HEK293 (cell line): ENCODE data around the gene RNF121.
A peak's percentile ranks its signal among the peaks of the same experiment; 100 is the strongest.

Source experiments
- BCL11A ChIP-seq: fragments of 450-650 bp; formaldehyde crosslinking; IDR thresholded peaks from 2 replicates; pipeline ENCODE4 v1.5.1; 2016; ENCODE audit warnings: low read depth, missing biosample characterization, missing genetic modification characterization
- EGR2 ChIP-seq: fragments of 450-650 bp; formaldehyde crosslinking; IDR thresholded peaks from 2 replicates; pipeline ENCODE4 v1.5.1; 2016; ENCODE audit warnings: low read depth, missing biosample characterization, missing genetic modification characterization
- GLI2 ChIP-seq: fragments of 450-650 bp; formaldehyde crosslinking; IDR thresholded peaks from 2 replicates; pipeline ENCODE4; 2017; ENCODE audit warnings: missing biosample characterization, missing genetic modification characterization, low read depth, borderline replicate concordance
- HOXC10 ChIP-seq: sonication (generic); formaldehyde crosslinking; IDR thresholded peaks from 2 replicates; pipeline ENCODE4 v1.8.1; 2023; ENCODE audit warnings: mild to moderate bottlenecking, missing genetic modification reagents
- KLF10 ChIP-seq: fragments of 450-650 bp; IDR thresholded peaks from 2 replicates; pipeline ENCODE4 v1.5.1; 2018; ENCODE audit warnings: missing biosample characterization, mild to moderate bottlenecking, missing genetic modification characterization
- MYNN ChIP-seq: fragments of 450-650 bp; formaldehyde crosslinking; IDR thresholded peaks from 2 replicates; pipeline ENCODE4 v1.5.1; 2016; ENCODE audit warnings: missing biosample characterization, missing genetic modification characterization, borderline replicate concordance
- OVOL3 ChIP-seq: fragments of 450-650 bp; formaldehyde crosslinking; IDR thresholded peaks from 2 replicates; pipeline ENCODE4 v1.5.1; 2016; ENCODE audit warnings: missing biosample characterization, missing genetic modification characterization
- PRDM1 ChIP-seq: fragments of 450-650 bp; formaldehyde crosslinking; IDR thresholded peaks from 2 replicates; pipeline ENCODE4; 2016; ENCODE audit warnings: missing biosample characterization, missing genetic modification characterization
- ZEB2 ChIP-seq: fragments of 450-650 bp; formaldehyde crosslinking; IDR thresholded peaks from 2 replicates; pipeline ENCODE4 v1.5.1; 2016; ENCODE audit warnings: missing biosample characterization, missing genetic modification characterization
- ZFHX2 ChIP-seq: fragments of 450-650 bp; formaldehyde crosslinking; conservative IDR thresholded peaks from 2 replicates; pipeline ENCODE4 v1.5.1; 2016; ENCODE audit warnings: missing biosample characterization, missing genetic modification characterization
- ZFP41 ChIP-seq: fragments of 450-650 bp; formaldehyde crosslinking; IDR thresholded peaks from 2 replicates; pipeline ENCODE4 v1.5.1; 2016; ENCODE audit warnings: missing biosample characterization, missing genetic modification characterization, borderline replicate concordance
- ZFP69B ChIP-seq: fragments of 450-650 bp; formaldehyde crosslinking; IDR thresholded peaks from 2 replicates; pipeline ENCODE4 v1.5.1; 2016; ENCODE audit warnings: missing biosample characterization, missing genetic modification characterization
- ZNF10 ChIP-seq: fragments of 450-650 bp; formaldehyde crosslinking; IDR thresholded peaks from 2 replicates; pipeline ENCODE4 v1.5.1; 2017; ENCODE audit warnings: missing biosample characterization, missing genetic modification characterization
- ZNF114 ChIP-seq: fragments of 450-650 bp; formaldehyde crosslinking; IDR thresholded peaks from 2 replicates; pipeline ENCODE4 v1.5.0; 2017; ENCODE audit warnings: missing biosample characterization, missing genetic modification characterization
- ZNF155 ChIP-seq: fragments of 450-650 bp; formaldehyde crosslinking; IDR thresholded peaks from 2 replicates; pipeline ENCODE4 v1.5.1; 2016; ENCODE audit warnings: missing biosample characterization, missing genetic modification characterization
- ZNF174 ChIP-seq: fragments of 450-650 bp; formaldehyde crosslinking; IDR thresholded peaks from 2 replicates; pipeline ENCODE4 v1.5.0; 2017; ENCODE audit warnings: missing biosample characterization, mild to moderate bottlenecking, missing genetic modification characterization
- ZNF175 ChIP-seq: fragments of 450-650 bp; formaldehyde crosslinking; IDR thresholded peaks from 2 replicates; pipeline ENCODE4 v1.5.1; 2016; ENCODE audit warnings: missing biosample characterization, missing genetic modification characterization
- ZNF184 ChIP-seq: fragments of 450-650 bp; IDR thresholded peaks from 2 replicates; pipeline ENCODE4 v1.5.1; 2018; ENCODE audit warnings: missing biosample characterization, mild to moderate bottlenecking, missing genetic modification characterization
- ZNF211 ChIP-seq: fragments of 450-650 bp; formaldehyde crosslinking; IDR thresholded peaks from 2 replicates; pipeline ENCODE4 v1.5.1; 2016; ENCODE audit warnings: low read depth, missing biosample characterization, missing genetic modification characterization
- ZNF23 ChIP-seq: fragments of 450-650 bp; formaldehyde crosslinking; IDR thresholded peaks from 2 replicates; pipeline ENCODE4 v1.5.1; 2016; ENCODE audit warnings: missing biosample characterization, missing genetic modification characterization, borderline replicate concordance
- ZNF335 ChIP-seq: fragments of 450-650 bp; formaldehyde crosslinking; conservative IDR thresholded peaks from 2 replicates; pipeline ENCODE4 v1.5.1; 2016; ENCODE audit warnings: missing biosample characterization, missing genetic modification characterization
- ZNF362 ChIP-seq: fragments of 450-650 bp; formaldehyde crosslinking; IDR thresholded peaks from 2 replicates; pipeline ENCODE4 v1.5.1; 2016; ENCODE audit warnings: missing biosample characterization, missing genetic modification characterization
- ZNF48 ChIP-seq: fragments of 450-650 bp; formaldehyde crosslinking; IDR thresholded peaks from 2 replicates; pipeline ENCODE4 v1.5.1; 2016; ENCODE audit warnings: missing biosample characterization, missing genetic modification characterization
- ZNF513 ChIP-seq: fragments of 450-650 bp; IDR thresholded peaks from 2 replicates; pipeline ENCODE4 v1.5.1; 2018; ENCODE audit warnings: missing biosample characterization, missing genetic modification characterization
- ZNF521 ChIP-seq: fragments of 450-650 bp; formaldehyde crosslinking; IDR thresholded peaks from 2 replicates; pipeline ENCODE4 v1.5.1; 2017; ENCODE audit warnings: missing biosample characterization, mild to moderate bottlenecking, missing genetic modification characterization
- ZNF530 ChIP-seq: fragments of 450-650 bp; formaldehyde crosslinking; IDR thresholded peaks from 2 replicates; pipeline ENCODE4 v1.5.1; 2016; ENCODE audit warnings: low read depth, missing biosample characterization, missing genetic modification characterization
- ZNF571 ChIP-seq: fragments of 450-650 bp; formaldehyde crosslinking; IDR thresholded peaks from 2 replicates; pipeline ENCODE4 v1.5.0; 2017; ENCODE audit warnings: missing biosample characterization, missing genetic modification characterization
- ZNF629 ChIP-seq: fragments of 450-650 bp; formaldehyde crosslinking; IDR thresholded peaks from 2 replicates; pipeline ENCODE4 v1.5.1; 2017; ENCODE audit warnings: missing biosample characterization, missing genetic modification characterization
- ZNF660 ChIP-seq: fragments of 450-650 bp; IDR thresholded peaks from 2 replicates; pipeline ENCODE4 v1.5.1; 2018; ENCODE audit warnings: missing biosample characterization, mild to moderate bottlenecking, missing genetic modification characterization
- TF ChIP-seq, protein P1 (sequence below): fragments of 450-650 bp; formaldehyde crosslinking; IDR thresholded peaks from 2 replicates; pipeline ENCODE4 v1.5.1; 2017; ENCODE audit warnings: missing biosample characterization, missing genetic modification characterization
- TF ChIP-seq, protein P2 (sequence below): fragments of 450-650 bp; formaldehyde crosslinking; IDR thresholded peaks from 2 replicates; pipeline ENCODE4 v1.5.1; 2016; ENCODE audit warnings: missing biosample characterization, missing genetic modification characterization
- TF ChIP-seq, protein P3 (sequence below): fragments of 450-650 bp; formaldehyde crosslinking; IDR thresholded peaks from 2 replicates; pipeline ENCODE4 v1.5.1; 2017; ENCODE audit warnings: missing biosample characterization, mild to moderate bottlenecking, missing genetic modification characterization, moderate library complexity

Gene RNF121

DNA sequence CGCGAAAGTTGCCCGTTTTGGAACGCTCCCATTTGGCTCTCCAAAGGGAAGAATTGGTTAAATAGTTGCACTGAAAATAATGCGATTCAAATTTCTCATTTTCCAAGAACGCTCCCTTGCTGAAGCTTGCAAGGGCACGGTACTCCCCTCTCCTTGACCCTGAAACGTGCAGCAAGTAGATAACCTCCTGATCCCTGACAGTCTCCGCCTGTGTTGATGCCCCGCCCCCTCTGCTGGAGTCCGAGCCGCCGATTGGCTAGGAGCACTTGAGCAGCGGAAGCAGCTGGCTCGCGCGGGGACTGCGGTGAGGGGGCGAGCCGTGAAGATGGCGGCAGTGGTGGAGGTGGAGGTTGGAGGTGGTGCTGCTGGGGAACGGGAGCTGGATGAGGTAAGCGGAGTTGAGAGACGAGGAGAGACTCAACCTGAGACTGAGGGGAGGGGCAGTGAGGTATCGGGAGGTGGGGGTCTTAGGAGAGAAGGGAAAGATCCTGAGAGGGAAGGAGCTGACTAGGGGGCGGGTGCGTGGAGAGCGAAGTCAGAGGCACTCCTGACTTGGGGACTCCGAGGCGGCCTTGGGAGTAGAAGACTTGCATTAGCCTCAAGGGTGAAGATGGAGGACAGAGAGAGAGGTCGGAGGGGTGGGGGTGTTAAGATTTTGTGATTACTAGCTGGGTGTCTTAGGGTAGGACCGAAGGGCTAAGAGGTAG lies at the start of gene RNF121 (continued):
- TF ChIP-seq ZNF48 (tag by site-specific recombination) (no peak), ZNF114 (tag by site-specific recombination) (no peak), ZEB2 (0 out of 2 replicates have a peak, but pooled peaks have one; percentile 12), GLI2 (tag by site-specific recombination) (no peak), ZNF362 (tag by site-specific recombination) (no peak), ZNF530 (no peak), ZNF513 (no peak), EGR2 (tag by site-specific recombination) (peak; percentile 90), ZNF521 (no peak), ZFHX2 (peak; percentile 93), ZNF23 (tag by site-specific recombination) (no peak), ZNF10 (tag by site-specific recombination) (no peak; the same call in 1 of the 2 replicates), ZNF571 (no peak), ZNF335 (tag by site-specific recombination) (peak; percentile 96), OVOL3 (tag by site-specific recombination) (no peak), ZNF660 (tag by site-specific recombination) (no peak), ZFP69B (no peak), HOXC10 (CRISPR knock-in tag) (no peak), PRDM1 (tag by site-specific recombination) (no peak), ZNF155 (no peak), ZNF184 (tag by site-specific recombination) (no peak), ZNF175 (tag by site-specific recombination) (no peak), ZNF174 (tag by site-specific recombination) (no peak), BCL11A (tag by site-specific recombination) (no peak), MYNN (tag by site-specific recombination) (no peak), ZNF211 (tag by site-specific recombination) (no peak), ZNF629 (0 out of 2 replicates have a peak, but pooled peaks have one; percentile 45), KLF10 (tag by site-specific recombination) (peak; percentile 54), ZFP41 (tag by site-specific recombination) (no peak)
- TF ChIP-seq, protein P1, sequence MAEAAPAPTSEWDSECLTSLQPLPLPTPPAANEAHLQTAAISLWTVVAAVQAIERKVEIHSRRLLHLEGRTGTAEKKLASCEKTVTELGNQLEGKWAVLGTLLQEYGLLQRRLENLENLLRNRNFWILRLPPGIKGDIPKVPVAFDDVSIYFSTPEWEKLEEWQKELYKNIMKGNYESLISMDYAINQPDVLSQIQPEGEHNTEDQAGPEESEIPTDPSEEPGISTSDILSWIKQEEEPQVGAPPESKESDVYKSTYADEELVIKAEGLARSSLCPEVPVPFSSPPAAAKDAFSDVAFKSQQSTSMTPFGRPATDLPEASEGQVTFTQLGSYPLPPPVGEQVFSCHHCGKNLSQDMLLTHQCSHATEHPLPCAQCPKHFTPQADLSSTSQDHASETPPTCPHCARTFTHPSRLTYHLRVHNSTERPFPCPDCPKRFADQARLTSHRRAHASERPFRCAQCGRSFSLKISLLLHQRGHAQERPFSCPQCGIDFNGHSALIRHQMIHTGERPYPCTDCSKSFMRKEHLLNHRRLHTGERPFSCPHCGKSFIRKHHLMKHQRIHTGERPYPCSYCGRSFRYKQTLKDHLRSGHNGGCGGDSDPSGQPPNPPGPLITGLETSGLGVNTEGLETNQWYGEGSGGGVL (tag by site-specific recombination): peak; percentile 95
- TF ChIP-seq, protein P2, sequence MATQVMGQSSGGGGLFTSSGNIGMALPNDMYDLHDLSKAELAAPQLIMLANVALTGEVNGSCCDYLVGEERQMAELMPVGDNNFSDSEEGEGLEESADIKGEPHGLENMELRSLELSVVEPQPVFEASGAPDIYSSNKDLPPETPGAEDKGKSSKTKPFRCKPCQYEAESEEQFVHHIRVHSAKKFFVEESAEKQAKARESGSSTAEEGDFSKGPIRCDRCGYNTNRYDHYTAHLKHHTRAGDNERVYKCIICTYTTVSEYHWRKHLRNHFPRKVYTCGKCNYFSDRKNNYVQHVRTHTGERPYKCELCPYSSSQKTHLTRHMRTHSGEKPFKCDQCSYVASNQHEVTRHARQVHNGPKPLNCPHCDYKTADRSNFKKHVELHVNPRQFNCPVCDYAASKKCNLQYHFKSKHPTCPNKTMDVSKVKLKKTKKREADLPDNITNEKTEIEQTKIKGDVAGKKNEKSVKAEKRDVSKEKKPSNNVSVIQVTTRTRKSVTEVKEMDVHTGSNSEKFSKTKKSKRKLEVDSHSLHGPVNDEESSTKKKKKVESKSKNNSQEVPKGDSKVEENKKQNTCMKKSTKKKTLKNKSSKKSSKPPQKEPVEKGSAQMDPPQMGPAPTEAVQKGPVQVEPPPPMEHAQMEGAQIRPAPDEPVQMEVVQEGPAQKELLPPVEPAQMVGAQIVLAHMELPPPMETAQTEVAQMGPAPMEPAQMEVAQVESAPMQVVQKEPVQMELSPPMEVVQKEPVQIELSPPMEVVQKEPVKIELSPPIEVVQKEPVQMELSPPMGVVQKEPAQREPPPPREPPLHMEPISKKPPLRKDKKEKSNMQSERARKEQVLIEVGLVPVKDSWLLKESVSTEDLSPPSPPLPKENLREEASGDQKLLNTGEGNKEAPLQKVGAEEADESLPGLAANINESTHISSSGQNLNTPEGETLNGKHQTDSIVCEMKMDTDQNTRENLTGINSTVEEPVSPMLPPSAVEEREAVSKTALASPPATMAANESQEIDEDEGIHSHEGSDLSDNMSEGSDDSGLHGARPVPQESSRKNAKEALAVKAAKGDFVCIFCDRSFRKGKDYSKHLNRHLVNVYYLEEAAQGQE (tag by site-specific recombination): peak; percentile 36; the same call in 1 of the 2 replicates
- TF ChIP-seq, protein P3, sequence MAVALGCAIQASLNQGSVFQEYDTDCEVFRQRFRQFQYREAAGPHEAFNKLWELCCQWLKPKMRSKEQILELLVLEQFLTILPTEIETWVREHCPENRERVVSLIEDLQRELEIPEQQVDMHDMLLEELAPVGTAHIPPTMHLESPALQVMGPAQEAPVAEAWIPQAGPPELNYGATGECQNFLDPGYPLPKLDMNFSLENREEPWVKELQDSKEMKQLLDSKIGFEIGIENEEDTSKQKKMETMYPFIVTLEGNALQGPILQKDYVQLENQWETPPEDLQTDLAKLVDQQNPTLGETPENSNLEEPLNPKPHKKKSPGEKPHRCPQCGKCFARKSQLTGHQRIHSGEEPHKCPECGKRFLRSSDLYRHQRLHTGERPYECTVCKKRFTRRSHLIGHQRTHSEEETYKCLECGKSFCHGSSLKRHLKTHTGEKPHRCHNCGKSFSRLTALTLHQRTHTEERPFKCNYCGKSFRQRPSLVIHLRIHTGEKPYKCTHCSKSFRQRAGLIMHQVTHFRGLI (tag by site-specific recombination): peak; percentile 95
